GM12874 (cell line): ENCODE results near the gene GPR31.

Experiments used
- CTCF ChIP-seq: IDR thresholded peaks from 2 replicates; pipeline ENCODE4 v1.5.1; 2011; ENCODE audit warnings: low read depth, mild to moderate bottlenecking, control low read depth, low read length, moderate library complexity; ENCODE audit not compliant: insufficient read depth

Gene GPR31

DNA sequence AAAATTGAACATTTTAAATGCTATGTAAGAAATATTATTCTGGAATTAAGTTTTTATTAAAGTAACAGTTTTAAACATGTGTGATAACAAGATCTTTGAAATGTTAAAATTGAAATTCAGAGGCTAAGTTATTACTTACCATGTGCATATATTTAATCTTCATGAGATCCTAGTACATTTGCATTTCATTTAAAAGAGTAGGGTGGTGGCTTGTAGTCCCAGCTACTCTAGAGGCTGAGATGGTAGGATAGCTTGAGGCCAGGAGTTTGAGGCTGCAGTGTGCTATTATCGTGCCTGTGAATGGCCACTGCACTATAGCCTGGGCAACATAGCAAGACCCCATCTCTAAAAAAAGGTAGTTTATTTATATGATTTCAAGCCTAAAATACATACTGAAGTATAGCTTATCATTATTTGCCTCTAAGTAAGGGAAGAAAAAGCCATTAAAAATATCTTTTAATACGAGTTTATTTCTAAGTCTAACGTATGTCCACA lies 31.9 kb downstream of the GPR31 start:
- no peak for TF ChIP-seq CTCF

GRCh38 chr6:167125410-167125809 lies 32.4 kb downstream of the GPR31 start:
- TF ChIP-seq CTCF = no peak

GRCh38 chr6:167124753-167125152 lies 33.0 kb downstream of the GPR31 start:
- no peak for TF ChIP-seq CTCF

DNA sequence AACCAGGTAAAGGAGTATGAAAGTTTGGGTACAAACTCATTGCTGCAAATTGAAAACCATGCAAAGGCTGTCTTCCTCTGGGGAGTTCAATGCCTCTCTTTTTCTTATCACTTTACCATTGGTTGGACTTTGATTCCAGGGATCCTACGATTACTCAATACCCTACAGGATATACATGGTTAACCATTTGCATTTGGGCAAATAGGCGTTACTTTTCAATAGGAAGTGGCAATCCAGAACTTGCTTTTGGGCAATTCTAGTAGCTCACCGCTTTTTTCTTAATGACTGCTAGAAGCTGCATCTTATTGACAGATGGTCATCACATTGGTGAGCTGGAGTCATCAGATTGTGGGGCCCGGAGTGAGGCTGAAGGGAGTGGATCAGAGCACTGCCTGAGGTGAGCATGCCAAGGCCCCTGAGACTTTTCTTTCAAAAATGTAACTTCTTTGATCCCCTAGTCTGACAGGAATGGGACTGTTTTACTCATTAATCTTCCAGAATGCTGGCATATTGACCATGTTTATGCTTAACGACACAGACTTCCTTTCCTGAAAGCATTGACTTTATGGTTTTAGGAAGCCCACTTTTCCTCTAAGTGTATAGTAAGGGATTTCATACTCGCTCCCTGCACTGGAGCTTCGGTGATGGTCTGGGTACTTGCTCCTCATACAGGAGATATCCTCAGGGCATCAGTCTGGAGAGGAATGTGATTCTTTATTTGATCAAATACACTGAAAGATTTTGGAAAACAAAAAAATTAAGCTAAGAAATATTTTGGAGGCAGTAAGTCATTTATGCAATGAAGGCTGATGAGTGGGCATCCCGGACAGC lies 34.7 kb downstream of the GPR31 start, which contains the start of gene CCR6:
CCR6 (plus strand) TSS at position 270 of the 831 bp plus-strand sequence. CDS start 13,039 bp downstream, outside the sequence.
- TF ChIP-seq CTCF = no peak

DNA sequence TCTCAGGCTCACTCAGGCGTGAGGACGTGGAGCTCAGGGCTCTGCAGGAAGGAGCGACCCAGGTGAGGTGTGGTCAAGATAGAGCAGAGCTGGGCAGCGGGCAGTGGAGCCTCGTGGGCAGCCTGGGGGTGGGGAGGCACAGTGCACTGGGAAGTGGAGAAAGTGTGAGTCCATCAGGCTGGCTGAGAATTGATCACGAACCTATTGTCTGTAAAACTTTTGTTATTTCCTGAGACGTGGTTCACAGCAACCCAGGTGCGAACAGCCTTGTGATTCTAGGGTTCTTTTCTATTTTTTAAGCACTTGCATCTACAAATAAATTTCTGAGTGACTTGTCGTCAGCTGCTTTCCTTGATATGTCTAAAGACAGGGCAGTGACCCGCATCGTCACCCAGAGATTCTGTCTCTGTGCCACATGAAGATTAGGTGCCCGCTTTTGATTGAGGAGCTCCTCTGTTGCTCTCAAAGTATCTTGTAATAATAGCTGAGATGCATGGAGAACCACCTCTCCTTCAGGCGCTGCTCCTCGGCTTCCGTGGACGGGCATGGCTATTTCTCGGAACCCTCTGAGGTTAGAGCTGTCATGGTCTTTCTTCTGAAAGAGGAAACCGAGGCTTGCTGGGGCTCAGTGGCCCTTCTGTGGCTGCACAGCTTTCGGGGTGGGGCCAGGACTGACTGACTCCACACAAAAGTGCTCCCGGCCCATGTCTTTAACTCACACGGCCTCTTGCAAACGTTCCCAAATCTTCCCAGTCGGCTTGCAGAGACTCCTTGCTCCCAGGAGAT lies 35.5 kb downstream of the GPR31 start:
- no peak for TF ChIP-seq CTCF

DNA sequence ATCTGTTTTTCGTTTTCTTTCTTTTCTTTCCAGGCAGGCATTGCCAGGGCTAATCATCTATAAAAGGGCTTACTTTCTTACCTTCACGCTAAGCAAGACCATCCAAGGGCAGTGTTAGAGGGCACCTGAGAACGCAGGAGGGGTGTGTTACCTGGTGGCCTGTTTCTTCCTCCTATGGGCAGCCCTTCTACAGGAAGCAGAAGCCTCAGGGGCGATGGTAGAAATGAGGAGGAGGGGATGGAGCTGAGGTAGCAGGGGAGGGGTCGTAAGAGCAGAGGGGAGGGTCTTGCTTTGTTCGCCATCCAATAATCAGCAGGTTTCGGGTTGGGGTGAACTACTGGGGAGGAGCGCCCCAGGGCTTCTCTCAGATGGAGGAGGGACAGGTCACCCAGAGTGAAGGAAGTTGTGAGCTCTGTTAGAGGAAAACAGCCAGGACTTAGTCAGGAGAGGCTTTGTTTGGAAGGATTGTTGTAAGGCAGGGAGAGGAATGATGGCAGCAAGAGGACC lies 36.4 kb downstream of the GPR31 start:
- TF ChIP-seq CTCF = no peak

DNA sequence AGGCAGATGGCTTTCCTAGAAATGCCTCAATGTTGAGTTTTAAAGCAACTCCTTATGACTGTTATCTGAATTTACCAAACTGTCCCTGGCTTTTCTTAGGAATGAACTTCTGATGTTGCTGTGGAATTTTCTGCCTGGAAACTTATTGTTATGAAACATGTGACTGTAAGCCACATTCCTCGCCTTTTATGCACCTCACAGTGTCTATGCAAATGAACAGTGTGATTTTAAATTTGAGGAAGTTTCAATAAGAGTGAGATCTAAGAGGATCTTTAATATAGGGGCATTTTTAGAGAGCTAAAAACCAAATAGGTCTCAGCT lies 37.2 kb downstream of the GPR31 start:
- no peak for TF ChIP-seq CTCF
